ENCODE data around the gene GRWD1.

GRWD1 gene

DNA sequence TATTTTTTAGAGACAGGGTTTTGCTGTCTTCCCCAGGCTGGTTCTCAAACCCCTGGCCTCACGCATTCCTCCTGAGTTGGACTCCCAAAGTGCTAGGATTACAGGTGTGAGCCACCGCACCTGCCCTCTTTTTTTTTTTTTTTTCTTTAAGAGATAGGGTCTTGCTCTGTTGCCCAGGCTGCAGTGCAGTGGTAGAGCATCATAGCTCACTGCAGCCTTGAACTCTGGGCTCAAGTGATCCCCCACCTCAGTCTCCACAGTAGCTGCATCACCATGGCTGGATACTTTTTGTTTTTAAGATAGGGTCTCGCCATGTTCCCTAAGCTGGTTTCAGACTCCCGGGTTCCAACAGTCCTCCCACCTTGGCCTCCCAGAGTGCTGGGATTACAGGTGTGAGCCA is 11.1 kb downstream of the GRWD1 start:
- no peak for DNase-seq (ENCODE audit: low spot score)

DNA sequence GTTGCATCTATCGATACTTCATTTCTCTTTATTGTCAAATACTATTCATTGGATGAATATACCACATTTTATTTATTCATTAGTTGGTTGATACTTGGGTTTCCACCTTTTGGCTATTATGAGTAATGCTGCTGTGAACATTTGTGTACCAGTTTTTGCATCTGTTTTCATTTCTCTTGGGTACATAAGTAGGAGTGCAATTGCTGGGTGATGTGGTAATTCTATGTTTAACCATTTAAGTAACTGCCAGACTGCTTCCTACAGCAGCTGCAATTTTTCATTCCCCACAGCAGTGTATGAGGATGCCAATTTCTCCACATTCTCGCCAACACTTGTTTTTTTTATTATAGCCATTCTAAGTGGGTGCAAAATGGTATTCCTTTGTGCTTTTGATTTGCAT is 12.2 kb downstream of the GRWD1 start:
- no peak for DNase-seq (ENCODE audit: low spot score)

DNA sequence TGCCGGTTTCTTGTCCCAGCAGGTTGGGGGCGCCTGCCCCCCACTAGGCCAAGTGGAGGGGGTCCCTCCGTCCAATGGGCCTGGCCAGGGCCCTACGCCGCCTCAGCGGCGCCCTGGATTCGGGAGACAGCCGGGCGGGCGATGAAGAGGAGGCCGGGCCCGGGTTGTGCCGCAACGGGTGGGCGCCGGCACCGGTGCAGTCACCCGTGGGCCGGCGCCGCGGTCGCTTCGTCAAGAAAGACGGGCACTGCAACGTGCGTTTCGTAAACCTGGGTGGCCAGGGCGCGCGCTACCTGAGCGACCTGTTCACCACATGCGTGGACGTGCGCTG is 15.8 kb downstream of the GRWD1 start:
- no peak for DNase-seq (ENCODE audit: low spot score)

DNA sequence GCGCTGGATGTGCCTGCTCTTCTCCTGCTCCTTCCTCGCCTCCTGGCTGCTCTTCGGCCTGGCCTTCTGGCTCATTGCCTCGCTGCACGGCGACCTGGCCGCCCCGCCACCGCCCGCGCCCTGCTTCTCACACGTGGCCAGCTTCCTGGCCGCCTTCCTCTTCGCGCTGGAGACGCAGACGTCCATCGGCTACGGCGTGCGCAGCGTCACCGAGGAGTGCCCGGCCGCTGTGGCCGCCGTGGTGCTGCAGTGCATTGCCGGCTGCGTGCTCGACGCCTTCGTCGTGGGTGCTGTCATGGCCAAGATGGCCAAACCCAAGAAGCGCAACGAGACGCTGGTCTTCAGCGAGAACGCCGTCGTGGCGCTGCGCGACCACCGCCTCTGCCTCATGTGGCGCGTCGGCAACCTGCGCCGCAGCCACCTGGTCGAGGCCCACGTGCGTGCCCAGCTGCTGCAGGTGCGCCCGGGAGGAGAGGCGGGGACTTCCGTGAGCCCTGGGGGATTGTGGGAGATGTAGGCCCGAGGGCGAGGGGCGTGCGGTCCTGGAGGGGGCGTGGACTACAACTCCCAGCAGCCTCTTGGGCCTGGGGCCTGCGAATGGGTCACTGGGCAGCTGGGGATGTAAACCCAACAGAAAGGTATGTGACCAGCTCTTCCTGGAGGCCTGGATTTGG is 16.3 kb downstream of the GRWD1 start:
- no peak for DNase-seq (ENCODE audit: low spot score)

DNA sequence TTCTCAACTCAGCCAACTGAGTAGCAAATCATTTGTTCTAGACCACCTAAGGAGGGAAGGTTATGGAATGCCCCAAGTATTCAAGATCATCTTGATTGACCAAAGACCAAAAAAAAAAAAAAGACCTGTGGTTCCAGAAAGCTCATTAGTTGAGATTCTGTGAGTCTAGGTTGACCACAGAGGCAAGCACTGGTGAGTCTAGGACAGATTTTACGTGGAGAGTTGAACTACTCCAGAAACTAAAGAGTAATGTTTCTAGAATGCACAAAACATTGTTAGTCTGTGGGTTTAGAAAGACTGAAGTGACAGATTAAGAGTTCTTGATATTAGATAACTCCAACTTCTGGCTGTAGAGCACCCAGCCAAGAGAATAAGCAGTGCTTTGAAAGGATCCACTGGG is 19.4 kb downstream of the GRWD1 start:
- DNase-seq (ENCODE audit: low spot score), result no peak

DNA sequence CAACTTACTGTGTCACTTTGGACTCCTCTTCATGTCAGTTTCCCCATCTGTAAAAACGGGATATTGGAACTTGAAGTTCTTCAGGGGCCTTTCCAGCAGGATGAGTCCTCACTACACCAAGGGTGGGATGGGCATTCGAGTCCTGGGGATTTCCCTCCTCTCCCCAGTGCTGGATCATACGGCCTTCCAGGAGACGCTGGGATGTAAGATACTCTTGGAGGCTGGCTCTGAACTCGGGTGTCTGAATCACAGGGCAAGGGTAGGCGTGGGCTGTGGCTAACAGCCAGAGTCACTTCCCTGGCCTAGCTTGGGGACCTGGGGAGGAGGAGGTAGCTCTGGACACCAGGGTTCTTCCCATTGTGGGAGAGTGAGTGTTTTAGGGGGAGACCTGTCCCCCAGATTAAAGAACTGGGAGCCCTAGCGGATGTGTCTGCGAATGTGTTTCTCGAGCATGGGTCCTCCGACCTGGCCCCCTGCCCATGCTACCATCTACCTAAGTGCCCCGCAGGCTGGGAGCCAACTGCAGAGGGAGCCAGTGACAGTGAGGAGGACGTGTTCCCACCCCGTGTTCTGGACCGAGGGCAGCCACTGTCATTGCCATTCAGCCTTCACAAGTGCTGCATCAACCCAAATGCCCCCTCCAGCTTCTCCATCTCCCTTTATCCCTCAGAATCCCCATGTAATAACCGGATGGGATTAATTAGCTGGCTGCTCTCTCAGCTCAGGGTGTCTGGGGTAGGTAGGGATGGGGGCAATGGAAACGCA is 21.0 kb downstream of the GRWD1 start:
- DNase-seq (ENCODE audit: low spot score), result no peak

DNA sequence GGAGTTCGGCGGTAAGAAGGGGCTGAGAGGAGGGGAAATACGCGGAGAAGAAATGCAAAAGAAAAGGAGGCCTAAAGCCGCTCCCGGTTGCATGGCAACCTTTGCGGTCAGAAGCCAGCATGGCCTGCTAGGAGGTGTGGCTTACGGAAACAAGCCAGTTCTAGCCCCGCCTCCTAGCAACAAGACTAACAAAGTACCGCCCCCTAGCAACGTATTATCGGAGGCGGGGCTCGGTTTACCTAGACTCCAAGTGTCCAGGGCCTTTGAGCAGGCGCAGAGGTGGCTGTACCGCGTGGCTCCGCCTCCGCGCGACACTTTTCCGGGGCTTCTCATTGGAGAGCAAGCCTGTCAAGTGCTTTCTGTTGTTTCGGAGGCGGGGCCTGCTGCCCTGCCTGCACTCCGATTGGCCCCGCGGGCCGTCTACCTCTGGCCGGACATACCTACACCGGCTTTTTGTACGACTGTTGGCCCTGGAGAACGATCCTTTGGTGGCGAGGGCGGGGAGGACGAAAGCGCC is 23.0 kb downstream of the GRWD1 start:
- DNase-seq (ENCODE audit: low spot score), result peak; percentile 100

DNA sequence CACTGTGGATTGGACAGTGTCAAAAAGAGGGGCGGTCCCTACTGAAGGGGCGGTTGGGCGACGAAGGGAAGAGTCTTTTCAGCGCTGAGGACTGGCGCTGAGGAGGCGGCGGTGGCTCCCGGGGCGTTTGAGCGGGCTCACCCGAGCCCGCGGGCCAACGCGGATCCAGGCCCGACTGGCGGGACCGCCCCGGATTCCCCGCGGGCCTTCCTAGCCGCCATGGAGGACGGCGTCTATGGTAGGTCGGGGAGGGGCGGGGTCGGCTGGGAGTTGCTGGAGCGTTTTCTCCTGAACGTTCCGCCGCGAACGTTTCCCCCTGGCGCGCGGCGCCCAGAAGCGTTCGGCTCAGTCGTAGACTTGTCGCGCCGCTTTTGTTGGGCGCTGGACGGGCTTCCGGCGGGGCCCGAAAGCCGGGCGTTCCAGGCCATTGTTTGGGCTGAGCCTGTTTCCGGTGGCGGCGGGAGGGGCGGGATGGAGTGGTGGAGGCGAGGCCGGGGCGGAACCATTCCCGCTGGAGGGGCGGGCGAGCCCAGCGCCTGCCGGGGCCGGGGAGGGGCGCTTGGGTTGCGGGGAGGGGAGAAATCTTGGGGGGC is 23.6 kb downstream of the GRWD1 start, which contains the start of gene CYTH2:
Gene CYTH2, plus strand, starts transcription at position 81 of the 593 bp plus-strand sequence. Its CDS starts 139 bp downstream, at position 220.
- peak; percentile 74 for DNase-seq (ENCODE audit: low spot score)

DNA sequence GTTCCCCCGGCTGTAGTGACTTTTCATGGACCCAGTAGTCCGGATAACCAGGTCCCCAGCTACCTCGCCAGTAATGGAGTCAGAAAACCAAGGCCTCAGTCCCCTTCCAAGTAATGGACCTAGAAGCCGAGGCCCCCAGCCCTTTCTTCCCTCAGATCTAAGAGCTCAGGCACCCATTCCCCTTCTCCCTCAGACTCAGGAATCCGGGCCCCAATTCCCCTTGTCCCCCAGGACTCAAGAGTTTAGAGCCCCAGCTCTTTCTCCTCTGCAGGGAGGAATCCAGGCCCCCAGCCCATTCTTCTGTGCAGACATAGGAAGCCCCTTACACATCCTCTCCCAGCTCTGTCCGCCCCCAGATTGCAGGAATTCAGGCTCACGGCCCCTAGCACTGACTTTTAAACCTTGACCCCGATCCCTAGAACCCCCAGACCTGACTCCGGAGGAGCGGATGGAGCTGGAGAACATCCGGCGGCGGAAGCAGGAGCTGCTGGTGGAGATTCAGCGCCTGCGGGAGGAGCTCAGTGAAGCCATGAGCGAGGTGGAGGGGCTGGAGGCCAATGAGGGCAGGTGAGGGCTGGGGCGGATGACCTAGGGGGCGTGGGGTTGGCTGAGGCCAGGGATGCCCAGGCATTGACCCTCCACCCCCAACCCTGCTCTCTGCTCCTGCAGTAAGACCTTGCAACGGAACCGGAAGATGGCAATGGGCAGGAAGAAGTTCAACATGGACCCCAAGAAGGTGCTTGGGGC is 24.3 kb downstream of the GRWD1 start:
- no peak for DNase-seq (ENCODE audit: low spot score)

DNA sequence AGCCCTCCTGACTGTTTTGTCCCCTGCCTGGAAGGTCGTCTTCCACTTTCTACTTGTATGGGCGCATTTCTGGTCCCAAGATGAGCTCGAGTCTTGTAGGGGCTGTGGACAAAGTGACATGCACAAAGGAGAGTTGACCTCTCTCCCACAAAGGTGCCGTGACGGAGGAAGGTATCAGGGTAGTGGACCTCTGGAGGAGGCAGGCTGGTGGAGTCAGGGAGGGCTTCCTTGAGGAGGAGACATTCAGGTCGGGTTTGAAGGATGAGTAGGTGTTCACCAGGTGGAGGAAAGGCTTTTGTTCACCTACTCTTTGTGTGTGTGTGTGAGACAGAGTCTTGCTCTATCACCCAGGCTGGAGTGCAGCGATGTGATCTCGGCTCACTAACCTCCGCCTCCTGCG is 25.1 kb downstream of the GRWD1 start:
- DNase-seq (ENCODE audit: low spot score), result no peak

DNA sequence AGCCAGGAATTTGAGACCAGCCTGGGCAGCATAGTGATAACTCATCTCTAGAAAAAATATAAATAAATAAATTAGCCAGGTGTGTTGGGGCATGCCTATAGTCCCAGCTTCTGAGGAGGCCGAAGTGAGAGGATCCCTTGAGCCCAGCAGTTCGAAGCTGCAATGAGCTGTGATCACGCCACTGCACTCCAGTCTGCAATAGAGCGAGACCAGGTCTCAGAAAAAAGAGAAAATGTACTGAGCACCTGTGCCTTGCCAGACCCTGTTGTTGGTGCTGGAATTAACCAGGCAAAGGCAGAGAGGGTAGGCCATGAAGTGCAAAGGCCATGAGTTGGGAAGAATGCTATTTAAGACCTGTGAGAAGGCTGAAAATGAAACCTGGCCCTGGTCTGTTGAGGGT is 26.1 kb downstream of the GRWD1 start:
- DNase-seq (ENCODE audit: low spot score), result no peak

DNA sequence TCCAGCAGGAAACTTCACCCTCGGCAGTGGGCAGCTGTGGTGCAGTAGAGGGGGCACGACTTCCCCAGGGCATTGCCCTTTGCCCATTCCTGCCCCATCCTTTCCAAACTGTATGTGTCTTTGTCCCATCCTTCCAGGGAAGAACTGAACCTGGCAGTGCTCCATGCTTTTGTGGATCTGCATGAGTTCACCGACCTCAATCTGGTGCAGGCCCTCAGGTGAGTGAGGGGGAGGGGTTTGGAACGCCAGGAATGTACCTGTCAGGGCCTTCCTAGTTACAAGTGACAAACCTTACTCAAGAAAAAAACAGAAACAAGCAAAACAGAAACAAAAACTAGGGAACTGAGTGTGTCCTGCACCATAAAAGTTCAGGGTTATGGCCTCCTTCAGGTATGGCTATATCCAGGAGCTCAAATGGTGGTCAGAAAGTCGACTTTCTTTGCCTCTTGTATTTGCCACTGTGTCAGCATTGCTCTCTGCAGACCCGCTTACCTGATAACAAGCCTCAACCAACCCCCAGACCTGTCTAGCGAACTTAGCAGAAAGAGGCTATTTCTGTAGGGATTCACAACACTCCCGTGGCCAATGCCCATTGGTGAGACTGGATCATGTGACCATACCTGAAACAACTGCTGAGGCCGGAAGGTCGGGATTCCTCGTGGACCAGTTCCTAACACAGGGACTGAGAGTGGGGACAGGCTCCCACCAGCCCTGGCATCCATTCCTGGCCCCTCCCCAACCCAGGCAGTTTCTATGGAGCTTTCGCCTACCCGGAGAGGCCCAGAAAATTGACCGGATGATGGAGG is 27.6 kb downstream of the GRWD1 start:
- DNase-seq (ENCODE audit: low spot score), result no peak

DNA sequence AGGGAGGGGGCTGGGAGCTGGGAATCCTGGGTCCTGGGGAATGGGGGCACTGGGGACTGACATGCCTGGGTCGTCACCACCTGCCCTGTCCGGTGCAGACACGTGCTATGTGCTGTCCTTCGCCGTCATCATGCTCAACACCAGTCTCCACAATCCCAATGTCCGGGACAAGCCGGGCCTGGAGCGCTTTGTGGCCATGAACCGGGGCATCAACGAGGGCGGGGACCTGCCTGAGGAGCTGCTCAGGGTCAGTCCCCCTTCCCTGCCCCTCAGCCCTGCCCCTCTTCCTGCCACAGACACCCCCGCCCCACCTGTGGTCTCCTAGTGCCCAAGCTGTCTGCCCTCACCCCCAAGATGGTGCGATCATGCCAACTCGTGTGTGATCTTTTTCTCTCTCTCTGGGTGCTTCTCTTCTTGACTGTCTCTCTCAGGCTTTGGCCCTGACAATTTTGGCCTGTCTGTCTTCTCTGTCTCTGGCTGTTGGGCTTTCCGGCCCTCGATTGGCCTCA is 28.4 kb downstream of the GRWD1 start:
- DNase-seq (ENCODE audit: low spot score), result no peak

DNA sequence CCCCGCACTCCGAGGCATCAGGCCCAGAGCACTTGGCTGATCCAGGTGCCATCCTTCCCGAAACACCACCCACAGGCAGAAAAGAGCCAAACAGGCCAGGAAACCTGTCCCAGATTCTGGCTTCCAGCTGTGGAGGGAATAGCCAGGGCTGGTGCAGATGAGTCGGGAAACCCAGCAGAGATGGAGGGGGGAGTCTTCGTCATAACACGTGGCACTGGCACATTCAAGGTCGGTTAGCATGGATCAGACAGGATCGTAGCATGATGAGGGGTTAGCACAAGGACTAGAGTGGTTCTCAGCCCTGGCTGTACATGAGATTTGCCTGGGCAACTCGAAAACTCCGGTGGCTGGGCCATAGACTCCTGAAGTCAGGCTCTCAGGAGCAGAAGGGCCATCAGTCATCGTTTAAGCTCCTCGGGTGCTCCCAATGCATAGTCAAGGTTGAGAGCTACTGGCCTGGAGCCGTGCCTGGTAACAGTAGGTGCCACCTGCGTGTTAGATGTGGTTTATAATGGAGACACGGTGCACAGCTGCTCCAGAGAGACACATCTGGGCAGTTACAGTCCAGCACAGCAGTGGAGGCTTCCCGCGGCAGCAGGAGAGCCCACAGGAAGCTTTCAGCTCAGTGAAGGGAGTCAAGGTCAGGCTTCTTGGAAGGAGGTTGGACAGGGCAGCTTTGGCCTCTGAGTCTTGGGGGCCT is 29.7 kb downstream of the GRWD1 start:
- no peak for DNase-seq (ENCODE audit: low spot score)

DNA sequence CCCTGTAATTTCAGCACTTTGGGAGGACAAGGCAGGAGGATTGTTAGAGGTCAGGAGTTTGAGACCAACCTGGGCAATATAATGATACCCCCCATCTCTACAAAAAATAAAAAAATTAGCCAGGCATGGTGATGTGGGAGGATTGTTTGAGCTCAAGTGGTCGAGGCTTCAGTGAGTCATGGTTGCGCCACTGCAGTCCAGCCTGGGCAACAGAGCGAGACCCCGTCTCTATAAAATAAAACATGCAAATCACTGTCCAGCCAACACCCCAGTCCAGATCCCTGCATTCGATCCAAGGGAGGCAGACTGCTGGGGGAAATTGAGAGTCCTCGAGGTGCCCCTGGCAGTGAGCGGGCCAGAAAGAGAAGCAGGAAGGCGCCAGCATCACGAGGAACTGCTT is 30.4 kb downstream of the GRWD1 start:
- DNase-seq (ENCODE audit: low spot score), result no peak

DNA sequence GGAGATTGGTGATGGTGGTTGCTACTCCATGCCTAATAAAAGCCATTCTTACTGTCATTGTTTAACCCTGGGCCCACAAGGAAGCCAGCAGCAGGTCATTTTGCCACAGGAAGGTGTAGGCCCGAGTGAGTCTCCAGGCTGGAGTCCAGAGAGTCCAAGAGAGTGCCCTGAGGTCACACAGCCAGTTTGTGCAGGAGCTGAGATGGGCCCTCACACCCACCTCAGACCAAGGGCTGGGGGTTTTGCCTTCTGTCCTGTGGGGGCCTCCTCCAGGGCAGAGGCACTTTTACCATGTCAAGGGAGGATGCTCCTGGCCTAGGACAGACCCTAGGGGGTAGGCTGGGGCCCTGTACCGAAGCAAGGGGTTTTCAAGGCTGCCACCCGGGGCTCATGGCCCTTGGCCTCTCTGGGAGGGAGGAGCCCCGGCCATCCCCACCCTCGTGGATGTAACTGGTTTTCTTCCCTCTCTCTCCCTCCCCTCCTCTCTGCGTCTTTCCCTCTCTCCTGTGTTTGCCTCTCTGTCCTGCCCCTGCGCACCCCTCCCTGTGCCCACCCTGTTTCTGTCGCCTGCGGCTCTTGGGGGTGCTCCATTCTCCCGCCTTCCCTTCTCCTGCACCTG is 31.4 kb downstream of the GRWD1 start:
- DNase-seq (ENCODE audit: low spot score), result no peak

DNA sequence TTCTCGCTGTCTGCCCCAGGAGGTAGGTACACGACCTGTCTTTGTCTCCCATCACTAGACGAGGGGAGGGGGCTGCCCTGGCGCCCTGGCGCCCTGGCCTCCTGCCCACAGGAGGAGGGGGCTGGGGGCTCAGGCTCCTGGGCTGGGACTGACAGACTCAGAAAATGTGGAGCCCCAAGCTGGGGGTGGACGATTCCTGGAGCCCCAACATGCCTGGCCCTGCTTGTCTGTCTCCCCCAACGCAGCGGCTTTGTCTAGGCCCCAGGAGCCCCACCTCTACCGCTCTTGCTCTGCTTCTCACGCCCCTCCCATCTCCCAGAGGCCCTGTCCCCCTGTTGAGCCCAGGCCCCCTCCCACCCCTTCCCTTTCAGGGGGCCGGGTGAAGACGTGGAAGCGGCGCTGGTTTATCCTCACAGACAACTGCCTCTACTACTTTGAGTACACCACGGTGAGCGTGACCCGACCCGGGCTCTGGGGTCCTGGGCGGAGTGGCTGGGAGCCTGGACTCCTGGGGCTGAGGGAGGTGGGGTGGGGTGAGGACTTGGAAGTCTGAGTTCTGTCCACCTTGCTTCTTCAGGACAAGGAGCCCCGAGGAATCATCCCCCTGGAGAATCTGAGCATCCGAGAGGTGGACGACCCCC is 32.0 kb downstream of the GRWD1 start:
- no peak for DNase-seq (ENCODE audit: low spot score)

DNA sequence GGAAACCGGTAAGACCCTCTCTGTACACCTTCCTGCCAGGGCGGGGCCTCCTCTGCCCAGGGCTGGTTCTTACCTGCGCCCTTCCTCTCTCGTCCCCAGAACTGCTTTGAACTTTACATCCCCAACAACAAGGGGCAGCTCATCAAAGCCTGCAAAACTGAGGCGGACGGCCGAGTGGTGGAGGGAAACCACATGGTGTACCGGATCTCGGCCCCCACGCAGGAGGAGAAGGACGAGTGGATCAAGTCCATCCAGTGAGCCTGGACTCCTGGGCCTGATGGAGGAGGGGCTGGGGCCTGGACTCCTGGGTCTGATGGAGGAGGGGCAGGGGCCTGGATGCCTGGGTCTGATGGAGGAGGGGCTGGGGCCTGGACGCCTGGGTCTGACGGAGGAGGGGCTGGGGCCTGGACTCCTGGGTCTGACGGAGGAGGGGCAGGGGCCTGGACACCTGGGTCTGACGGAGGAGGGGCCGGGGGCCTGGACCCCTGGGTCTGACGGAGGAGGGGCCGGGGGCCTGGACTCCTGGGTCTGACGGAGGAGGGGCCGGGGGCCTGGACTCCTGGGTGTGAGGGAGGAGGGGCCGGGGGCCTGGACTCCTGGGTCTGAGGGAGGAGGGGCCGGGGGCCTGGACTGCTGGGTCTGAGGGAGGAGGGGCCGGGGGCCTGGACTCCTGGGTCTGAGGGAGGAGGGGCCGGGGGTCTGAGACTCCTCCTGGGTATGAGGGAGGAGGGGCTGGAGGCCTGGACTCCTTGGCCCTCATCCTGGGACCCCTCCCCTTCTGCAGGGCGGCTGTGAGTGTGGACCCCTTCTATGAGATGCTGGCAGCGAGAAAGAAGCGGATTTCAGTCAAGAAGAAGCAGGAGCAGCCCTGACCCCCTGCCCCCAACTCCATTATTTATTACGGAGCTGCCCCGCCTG is 32.8 kb downstream of the GRWD1 start:
- DNase-seq (ENCODE audit: low spot score), result no peak

DNA sequence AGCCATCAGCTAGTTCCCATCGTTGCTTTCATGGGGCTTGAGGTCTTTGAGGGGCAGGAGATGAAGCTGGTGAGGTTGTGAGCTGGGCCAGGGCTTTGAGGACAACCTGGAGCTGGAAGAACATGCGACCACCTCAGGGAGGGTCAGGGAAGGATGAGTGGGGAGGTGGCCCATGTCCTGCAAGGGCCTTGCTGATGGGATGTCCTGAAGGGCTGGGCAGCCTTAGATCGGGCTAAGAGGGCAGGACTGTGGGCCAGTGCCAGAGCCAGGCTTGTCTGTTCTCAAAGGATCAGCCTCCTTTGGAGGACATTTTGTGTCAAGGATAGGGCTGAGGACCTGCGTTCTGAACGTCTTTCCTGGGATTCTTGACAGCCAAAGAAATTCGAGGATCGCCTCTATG is 33.9 kb downstream of the GRWD1 start:
- DNase-seq (ENCODE audit: low spot score), result no peak

Measured in CD4-positive, alpha-beta T cell treated with Interleukin-2 at 100 ng/mL for 4 hours (primary cell).